ENCODE measurements around the gene TRMT10A.

GRCh38 chr4:99573735-99574368, 10.0 kb upstream of the TRMT10A start:
- no peak for TF ChIP-seq CTCF (IDR thresholded peaks at IDR 0.05; ENCODE audit: poor library complexity, severe bottlenecking)
- no peak for TF ChIP-seq TAF1 (IDR thresholded peaks at IDR 0.05; ENCODE audit: low read depth)
- TF ChIP-seq EZH2 (IDR thresholded peaks at IDR 0.05; ENCODE audit: borderline replicate concordance, insufficient read depth, low read length, poor library complexity, severe bottlenecking) = no peak

Measured in neural cell (in vitro differentiated cells).